ENCODE results near the gene HS3ST3A1.
"Not testable (repeated sequence)": the region's sequence is repeated elsewhere in the genome, so short reads cannot be mapped to it uniquely, and the experiment has no call there.

HS3ST3A1 gene

DNA sequence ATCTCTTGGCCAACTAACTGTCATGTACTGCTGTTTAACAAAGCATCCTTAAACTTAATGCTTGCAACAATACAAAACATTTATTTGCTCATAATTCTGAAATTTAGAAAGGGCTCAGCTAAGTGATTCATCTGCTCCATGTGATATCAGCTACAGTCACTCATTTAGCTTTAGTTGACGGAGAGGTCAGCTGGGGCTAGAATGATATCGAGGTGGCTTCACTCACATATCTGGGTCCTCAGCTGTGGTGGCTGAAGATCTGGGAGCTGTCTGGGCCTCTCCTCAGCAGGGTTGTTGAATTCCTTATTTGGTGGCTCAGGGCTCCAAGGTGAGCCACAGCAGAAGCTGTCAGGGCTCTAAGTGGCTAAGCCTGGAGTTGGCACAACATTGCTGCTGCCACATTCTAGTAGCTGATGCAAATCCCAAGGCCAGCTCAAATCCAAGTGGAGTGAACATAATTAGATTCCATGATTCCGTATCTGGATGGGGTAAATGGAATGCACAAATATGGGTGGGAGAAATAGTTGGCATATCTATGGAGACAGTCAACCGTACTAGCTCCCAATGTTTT is 62.8 kb downstream of the HS3ST3A1 start:
- no peak for DNase-seq (ENCODE audit: low read depth in 2 of 2)

DNA sequence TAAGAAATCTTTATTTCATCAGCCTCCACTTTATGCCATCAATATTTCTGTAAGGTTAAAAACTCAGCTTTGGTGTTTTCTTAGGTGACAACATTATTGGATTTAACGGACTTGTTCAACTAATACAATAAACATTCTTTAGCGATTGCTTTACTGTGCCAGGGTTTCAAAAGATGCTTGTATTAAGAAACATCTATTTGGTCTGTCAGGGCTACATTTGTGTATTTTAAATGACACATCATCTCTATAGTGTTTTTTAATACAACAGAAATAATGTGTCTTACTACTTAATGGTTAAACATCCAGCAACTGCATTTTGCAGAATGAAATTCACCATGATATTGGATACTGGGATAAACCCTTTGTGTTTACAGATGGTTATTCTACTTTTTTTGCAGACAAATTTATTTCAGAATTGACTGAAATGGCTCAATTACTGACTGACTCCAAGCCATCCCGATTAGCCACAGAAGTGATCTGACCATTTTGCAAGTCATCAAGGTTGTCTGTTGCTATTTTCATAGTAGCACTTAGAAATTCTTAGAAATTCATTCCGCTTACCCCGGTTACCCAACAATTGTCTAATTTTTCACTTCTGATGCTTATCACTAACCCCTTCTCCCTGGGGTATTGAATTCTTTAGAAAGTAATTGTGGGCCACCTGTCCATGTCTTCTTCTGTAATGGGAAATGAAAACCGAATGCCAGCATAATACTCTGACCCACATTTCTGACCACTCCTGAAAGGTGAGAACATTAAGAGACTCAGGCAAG is 63.7 kb downstream of the HS3ST3A1 start:
- no peak for DNase-seq (ENCODE audit: low read depth in 2 of 2)

DNA sequence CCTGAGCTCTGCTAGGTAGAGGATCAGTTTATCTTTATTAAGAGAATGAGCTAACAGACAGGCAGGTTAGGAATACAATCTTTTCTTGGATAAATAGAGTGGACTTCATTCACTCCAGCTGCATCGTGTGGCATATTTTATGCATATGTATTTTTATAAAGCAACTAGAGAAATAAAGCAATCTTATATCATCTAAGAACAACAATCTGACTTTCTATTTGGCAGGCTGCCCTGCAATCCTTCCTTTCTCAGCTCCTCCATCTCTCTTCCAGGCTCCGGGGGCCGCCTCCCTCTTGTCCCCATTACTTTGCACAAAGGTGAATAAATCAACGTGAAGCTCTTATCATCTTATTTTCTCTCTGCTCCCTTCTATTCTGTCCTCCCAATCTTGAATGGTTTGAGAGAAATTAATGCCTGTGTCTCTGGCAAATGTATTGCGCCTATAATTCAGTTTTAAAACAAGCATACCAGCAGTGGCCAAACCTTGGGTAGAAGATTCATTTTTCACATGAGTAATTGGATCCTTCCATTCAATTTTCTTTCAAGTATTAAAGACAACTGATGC is 64.5 kb downstream of the HS3ST3A1 start:
- DNase-seq (ENCODE audit: low read depth in 2 of 2): no peak

DNA sequence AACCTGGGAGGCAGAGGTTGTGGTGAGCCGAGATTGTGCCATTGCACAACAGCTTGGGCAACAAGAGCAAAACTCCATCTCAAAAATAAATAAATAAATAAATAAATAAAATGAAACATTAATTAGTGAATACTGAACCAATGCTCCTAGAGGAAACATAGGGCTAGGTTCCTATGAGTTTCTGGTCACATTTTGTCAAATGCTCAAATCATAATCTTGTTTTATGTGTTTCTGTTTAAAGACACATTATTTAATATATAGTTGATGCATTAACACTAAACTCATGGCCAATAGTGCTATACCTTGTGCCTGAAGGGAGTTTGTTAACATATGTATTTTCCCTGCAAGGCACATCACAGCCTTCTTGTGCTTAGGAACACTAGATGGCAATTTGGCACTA is 66.8 kb downstream of the HS3ST3A1 start:
- DNase-seq (ENCODE audit: low read depth in 2 of 2): no peak

DNA sequence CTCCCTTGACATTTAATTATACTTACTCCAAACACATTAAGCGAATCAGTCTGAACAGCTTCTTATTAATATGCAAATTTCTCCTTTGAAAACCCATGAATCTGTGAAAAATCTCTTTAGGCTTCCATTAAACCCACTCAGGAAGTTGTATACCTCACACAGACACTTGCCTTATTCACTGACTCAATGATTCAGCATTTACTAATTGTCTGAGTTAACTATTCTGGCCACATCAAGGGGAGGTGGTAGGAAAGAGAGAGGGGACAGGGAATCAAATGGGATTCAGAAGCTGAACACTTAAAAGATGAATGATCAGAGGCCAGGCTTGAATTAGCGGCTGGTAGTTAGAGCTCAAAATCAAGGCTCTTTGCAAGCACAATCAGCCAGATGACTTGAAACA is 70.0 kb downstream of the HS3ST3A1 start:
- DNase-seq (ENCODE audit: low read depth in 2 of 2): no peak

DNA sequence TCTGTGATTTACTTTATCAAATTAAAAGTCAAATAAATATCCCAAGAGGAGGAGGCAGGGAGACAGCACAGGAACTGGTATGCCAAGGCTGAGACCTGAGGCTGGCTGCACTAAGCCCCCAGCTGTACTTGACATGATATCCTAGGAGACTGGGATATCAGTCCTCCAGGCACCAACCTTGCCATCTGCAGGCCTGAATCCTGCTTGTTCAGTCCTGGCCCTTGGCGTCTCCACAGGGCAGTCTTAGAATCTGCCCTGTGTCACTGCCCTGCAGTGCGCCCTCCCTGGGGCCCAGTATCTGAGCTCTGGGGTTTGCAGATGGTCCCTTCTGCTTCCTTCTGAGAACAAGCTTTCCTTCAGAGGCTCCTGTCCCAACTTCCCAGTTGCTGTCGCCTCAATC is 75.9 kb downstream of the HS3ST3A1 start:
- DNase-seq (ENCODE audit: low read depth in 2 of 2): no peak

DNA sequence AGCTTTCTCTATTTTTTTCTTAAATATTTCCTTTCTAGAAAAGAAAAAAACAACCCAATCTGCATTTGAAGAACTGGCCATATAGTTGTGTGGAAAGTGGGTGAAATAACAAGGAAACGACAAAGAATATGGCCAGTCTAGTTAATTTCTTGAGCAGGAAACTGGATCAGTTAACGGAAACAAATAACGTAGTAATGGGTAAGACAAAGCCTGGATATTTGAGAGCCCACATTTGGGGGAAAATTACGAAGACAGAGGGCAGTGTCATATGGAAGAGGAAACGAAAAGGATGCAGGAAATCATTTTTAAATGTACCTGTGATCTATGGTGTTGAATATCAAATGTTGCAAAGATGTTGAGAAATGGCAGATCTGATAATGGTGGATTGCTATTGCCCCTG is 78.6 kb downstream of the HS3ST3A1 start:
- DNase-seq (ENCODE audit: low read depth in 2 of 2): no peak

DNA sequence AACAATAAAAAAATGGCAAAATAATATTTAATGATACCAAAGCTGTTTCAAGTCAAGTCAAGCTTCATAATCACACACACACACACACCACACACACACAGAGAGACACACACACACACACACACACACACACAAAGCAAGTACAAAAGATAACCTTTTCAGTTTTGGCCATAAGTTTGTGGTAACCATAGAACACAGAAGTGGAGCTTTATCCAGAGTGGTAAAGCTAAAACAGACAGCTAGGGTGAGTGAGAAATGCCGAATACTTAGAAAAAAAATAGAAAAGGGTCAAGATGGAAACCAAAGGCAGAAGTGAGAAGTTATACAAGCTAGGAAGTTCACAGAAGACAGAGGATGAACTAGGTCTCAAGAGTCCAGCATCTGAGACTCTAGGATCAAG is 79.0 kb downstream of the HS3ST3A1 start:
- DNase-seq (ENCODE audit: low read depth in 2 of 2): no peak

DNA sequence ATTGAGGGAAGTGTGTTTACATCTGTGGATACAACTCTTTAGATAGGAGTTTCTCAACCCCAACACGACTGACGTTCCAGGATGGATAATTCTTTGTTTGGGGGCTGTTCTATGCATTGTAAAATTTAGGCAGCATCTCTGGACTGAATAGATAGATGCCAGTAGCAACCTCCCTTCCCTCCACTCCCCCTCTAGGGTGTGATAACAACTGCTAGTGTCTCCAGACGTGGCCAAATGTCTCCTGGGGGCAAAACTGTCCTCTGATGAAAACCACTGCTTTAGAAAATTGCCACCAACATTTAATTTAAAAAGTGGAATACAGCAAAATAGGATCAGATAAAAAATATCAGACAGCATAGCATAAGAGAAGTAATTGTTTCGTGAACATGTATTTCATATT is 79.9 kb downstream of the HS3ST3A1 start:
- DNase-seq (ENCODE audit: low read depth in 2 of 2): no peak

DNA sequence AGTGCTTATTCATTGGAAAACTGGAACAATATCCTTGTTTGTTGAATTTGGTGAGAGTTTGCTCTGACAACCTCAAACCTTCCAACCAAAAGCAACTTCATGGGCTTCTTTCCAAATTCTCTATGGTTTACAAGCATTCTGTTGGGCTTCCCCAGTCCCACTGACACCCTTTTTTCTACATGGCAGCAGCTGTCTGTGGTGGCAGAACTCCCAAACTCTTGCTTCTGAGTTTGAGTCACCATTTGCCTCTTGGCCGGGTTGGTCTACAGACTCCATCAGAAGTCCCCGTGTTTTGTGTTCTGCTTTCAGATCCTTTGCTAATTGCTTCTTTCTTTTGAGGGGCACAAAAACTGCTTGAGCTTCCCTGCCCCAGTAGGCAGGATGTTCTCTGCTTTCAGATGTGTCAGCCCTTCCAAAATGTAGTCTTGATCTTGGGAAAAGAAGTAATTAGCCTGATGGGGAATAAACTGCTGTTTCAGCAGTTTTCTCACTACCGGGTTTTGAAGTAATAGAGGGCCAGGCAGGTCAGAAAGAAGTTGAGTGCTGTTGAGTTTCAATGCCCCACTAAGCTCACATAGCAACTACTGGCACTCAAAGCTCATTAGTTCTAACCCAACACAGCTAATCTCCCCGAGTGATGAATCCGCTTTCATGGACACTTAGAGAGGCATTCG is 80.7 kb downstream of the HS3ST3A1 start:
- DNase-seq (ENCODE audit: low read depth in 2 of 2): no peak

DNA sequence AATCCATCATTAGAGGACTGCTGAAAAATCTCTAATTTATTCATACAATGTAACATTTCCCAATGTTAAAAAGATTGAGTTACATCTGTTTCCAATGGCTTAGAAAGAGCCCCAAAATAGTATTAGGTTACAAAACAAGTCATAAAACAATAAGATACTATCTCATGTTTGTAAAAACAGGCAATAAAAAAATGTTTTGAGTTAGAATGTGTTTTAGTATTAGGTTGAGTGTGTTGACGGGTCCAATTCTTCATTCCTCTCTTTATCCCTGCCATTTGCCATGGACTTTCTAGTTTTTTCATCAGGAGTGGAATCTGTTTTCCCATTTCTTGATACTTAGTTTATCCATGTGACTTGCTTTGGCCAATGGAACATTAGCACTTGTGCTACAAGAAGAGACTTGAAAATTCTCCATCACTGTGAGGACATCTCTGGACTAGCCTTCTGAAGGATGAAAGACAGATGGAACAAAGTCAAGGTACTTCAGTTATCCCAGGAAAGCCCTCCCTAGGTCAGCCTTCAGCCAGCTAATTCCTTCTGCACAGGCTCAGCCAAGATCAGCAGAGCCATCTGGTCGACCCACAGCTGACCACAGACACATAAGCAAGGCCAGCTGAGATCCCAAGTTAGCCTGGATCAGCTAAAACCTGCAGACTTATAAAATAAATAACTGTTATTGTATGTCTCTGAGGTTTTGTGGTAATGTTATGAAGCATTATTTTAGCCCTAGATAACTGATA is 83.3 kb downstream of the HS3ST3A1 start:
- DNase-seq (ENCODE audit: low read depth in 2 of 2): no peak

DNA sequence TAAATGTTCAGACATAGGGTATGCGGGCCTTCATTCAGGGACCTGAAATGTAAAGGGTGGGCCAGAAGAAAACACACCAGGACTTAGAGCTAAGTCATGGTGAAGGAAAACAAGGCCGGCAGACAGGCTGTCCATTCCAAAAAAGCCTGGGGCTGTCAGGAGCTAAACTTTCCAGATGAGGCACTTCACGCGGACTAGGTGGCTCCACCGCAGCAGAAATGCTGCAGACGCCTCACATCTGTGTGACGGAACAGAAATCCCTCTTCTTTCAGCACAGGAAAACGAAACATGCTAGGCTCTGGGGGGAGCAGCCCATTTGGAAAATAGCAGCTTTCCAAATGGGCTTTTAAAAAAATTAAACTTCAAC is 88.7 kb downstream of the HS3ST3A1 start:
- no peak for DNase-seq (ENCODE audit: low read depth in 2 of 2)

DNA sequence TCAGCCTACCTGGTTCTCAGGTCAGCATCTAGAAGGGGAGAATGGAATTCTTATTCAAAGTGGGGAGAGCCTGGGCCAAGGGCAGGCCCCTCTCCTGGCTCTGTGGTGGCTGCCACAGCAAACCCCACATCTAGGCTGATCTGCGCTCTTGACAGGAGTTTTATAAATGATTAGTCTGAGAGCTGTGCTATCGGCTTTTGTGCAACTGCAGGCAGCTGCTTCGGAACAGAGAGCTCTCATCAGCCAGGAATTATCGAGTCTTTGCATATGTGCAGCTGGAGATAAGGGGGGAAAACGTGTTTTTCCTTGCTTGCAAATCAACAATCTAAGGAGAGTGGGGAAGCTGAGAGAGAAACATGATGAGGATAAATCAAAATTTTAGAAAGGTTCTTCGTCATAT is 91.7 kb downstream of the HS3ST3A1 start:
- no peak for DNase-seq (ENCODE audit: low read depth in 2 of 2)

DNA sequence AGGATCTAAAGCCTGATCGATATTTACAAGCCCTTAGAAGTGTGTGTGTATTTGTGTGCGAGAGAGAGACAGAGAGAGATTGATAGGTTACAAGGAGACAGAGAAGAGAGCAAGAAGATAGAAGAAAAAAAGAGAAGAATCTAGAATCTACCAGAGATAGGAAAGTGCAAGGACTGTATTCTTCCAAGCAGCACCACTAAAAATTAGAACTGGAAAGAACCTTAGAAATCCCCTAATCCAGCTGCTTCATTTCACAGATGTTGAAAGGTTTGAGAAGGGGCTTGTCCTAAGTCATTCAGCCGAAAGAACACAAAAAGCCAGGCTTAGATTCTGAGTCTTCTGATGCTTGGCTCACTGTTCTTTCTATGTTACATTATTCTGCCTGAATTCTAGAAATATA is 92.2 kb downstream of the HS3ST3A1 start:
- DNase-seq (ENCODE audit: low read depth in 2 of 2): no peak

DNA sequence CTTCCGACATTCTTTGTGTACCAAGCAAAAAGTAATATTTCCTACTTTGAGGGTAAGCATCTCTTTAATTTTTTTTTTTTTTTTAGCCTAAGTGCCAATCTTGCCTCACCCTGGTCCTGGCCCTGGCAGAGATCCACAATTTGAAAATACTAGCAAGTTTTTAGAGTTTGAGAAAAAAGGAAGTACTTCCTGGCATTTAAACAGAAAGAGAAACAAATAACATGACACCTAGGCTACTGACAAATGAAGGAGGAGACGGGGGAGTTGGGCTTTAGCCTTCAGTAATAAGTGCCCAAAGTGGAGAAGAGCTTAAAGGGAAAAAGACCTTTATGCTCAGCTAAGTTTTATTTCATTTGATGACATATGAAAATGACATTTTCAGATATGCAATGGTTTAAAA is 92.8 kb downstream of the HS3ST3A1 start:
- no peak for DNase-seq (ENCODE audit: low read depth in 2 of 2)

DNA sequence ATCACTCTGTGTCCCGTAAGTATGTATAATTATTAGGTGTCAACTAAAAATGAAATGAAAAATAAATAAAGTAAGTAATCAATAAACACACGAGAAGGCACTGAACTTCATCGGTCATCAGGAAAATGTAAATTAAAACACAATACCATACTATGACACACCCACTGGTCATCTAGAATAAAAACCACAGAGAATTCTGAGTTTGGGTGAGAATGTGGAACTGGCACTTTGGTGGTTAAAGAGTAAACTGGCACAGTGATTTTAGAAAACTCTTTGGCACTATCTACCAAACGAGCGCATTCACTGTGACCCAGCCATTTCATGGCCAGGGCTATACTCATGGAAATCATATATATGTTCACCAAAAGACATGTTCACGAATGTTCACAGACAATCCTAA is 98.2 kb downstream of the HS3ST3A1 start:
- no peak for DNase-seq (ENCODE audit: low read depth in 2 of 2)

DNA sequence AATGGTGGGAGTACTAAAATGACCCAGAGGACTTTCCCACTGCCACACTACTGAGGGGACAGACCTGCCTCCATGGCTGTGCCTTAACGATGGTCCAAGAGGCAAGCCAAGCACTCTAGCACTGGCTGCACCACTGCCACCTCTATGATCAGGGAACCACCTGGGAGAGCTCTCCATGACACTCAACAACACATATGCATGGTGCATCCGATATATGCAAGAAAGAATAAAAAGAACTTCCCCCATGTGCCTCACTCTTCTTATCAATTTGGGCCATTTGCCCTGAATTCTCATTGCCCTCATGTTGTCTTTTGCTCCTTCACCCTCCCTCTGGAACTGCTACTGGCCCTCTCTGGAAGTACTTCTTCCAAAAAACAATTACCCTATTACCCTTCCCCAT is 99.5 kb downstream of the HS3ST3A1 start:
- no peak for DNase-seq (ENCODE audit: low read depth in 2 of 2)

DNA sequence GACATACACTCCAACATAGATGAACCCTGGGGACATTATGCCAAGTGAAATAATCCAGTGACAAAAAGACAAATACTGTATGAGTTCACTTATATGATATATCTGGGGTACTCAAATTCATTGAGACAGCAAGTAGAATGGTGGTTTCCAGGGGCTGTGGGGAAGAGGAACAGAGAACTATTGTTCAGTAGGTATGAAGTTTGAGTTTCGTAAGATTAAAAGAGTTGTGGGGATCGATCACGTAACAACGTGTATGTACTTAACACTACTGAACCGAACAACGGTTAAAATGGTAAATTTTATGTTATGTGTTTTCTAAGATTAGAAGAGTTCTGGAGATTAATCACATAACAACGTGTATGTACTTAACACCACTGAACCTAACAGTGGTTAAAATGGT is 100.8 kb downstream of the HS3ST3A1 start:
- no peak for DNase-seq (ENCODE audit: low read depth in 2 of 2)

DNA sequence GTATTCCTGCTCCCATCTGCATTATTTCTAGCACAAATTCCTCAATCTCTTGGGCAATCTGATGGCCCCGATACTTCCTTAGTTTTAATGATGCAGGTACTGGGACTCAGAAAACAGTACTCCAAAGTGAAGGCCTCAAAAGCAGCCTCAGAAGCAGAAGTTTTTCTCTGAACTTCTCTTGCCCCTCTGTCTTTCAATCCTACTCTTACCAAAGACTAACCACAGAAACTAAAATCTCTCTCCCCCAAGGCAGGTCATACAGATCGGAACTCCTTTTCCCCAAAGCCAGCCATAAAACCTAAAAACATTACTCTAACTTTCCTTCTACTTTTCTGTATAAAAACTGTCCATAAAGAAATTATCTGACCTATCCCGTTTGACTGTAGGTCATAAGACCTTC is 103.5 kb downstream of the HS3ST3A1 start:
- DNase-seq (ENCODE audit: low read depth in 2 of 2): no peak

DNA sequence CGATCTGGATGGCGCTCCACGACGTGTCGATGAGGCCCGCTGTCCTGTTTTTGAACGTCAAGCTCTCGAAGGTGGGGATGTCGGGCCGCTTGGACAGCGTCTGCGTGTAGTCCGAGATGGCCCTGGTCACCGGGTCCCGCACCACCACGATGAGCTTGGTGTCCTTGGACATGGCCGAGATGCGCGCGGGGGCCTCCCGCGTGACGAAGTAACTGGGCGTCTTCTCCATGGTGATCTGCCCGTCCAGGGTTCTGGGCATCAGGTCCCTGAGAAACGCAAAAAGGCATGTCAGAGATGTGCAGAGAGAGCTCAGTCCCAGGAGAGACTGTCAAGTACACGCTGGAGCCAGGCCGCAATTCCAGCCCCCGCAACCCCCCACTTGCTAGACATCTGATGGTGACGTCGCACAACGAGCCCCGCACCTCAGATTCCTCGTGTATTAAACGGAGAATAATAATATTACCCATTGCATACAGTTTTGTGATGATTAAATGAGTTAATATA is 105.1 kb downstream of the HS3ST3A1 start:
- DNase-seq (ENCODE audit: low read depth in 2 of 2): not testable (repeated sequence)

DNA sequence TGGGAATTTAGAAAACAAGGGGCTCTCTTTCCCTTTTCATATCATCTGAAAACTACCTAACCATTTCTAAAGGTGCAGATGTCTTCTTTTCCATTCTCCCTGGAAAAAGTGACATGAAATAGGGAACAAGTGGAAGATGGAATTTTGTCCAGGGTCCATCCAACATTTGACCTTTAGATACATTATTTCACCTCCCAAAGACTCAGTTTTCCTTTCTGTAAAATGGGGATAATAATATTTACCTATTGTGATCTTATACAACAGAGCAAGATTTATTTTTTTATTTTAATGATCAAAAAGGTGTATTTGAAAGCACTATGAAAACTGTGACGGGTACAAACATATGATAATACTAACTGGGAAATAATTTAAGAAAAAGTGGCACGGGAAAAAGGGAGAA is 106.3 kb downstream of the HS3ST3A1 start:
- no peak for DNase-seq (ENCODE audit: low read depth in 2 of 2)

DNA sequence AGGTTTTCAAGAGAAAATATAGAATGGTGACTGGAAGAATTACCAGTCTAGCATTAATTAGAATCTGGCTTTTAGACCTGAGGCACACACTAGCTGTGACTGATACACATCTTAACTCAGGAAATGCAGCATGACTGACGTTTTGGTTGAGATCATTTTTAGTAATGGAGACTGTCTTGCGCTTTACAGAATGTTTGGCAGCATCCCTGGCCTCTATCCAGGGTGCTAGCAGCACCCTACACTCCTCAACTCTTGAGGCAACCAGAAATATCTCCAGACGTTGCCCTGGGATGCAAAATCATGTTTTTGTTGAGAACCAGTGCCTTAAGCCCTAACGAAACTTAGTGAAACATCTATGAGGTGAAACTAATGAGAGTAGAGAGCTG is 109.0 kb downstream of the HS3ST3A1 start:
- no peak for DNase-seq (ENCODE audit: low read depth in 2 of 2)

Measured in stimulated activated CD4-positive, alpha-beta T cell treated with anti-CD3 and anti-CD28 coated beads, Interleukin-15, amount 100 ng/mL, for 48 hours (primary cell).